GM18858 (cell line): ENCODE results near the gene SELENOO.

ENCODE experiments used
- ATAC-seq: cut with Tn5 transposase; IDR thresholded peaks from one replicate; pipeline ENCODE4 v1.9.1; 2021; ENCODE audit not compliant: unreplicated experiment

Gene SELENOO

DNA sequence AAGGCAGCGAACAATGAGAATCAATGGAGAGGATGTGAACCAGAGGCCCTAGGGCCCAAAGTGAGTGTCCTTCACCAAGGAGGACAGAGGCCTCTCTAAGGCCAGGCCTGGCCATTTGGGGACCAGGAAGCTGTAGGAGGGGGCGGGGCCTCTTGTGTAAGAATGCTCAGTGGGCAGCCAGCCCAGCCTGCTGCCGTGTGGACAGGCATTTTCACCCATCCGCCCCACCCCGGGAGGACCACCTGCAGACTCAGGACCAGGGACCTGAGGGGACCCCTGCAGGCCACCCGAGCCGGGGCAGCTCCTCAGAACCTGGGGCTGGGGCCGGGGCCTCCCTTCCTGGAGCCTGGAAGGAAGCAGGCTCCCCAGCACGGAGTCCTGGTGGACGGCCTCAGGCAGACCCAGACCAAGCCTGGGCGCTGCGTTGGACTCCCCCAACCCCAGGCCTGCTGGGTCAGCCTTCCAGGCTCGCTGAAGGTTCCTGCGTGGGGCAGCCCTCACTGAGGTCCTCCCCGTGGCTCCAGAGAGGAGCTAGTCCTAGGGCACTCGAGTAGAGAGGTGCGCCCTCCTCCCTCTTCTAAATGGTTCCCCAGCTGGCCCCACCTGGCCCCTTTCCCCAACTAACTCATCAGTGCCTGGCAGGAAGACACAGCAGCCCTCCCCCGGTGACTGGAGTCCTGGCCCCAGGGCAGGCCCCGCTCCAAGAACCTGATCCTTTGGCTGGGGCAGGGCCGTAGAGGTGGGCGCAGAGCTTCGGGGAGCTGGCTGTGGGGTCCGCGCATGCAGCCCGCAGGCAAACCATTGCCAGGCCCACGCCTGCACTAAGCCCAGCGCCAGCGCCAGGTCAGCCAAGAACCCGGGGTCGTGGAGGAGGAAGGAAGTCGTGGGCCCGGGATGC is 16.6 kb upstream of the SELENOO start:
- no peak for ATAC-seq

- ATAC-seq: no peak
Measured at GRCh38 chr22:50184902-50185374, 15.9 kb upstream of the SELENOO start.

DNA sequence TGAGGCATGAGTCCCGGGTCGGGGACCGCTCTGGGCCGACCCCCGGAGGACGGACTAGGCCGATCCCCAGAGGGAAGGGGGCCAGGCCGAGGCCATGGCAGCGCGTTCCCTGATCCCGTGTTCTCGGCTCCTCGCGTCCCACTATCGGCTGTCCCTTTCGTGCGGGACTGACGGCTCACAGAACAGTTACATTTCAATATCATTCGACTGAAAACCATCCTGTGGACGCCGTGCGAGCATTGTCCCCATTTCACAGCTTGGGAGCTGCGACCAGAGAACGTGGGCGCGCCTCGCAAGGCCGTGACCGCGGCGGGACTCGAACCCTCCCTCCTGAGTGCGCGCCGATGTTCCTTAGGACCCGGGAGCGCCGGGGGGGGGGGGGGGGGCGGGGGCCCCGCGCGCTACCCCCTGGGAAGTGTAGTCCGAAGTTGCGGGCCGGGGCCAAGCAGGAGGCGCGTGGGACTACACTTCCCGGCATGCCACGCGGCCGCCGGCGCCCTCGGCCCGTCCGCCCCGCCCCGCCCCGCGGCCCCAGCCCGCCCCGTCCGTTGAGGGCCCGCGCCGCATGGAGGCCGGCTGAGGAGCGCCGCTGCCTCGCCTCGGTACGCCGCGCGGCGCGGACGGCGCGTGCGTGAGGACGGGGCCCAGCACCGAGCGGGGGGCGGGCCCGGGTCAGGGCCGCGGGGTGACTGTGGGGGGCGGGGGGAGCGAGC is 15.3 kb upstream of the SELENOO start, which contains the start of gene TRABD:
Gene TRABD, plus strand, starts transcription at position 539 of the 713 bp plus-strand sequence. CDS start 7,148 bp downstream, outside the sequence.
- ATAC-seq: no peak

GRCh38 chr22:50186181-50186714 is 14.6 kb upstream of the SELENOO start:
- ATAC-seq: no peak

DNA sequence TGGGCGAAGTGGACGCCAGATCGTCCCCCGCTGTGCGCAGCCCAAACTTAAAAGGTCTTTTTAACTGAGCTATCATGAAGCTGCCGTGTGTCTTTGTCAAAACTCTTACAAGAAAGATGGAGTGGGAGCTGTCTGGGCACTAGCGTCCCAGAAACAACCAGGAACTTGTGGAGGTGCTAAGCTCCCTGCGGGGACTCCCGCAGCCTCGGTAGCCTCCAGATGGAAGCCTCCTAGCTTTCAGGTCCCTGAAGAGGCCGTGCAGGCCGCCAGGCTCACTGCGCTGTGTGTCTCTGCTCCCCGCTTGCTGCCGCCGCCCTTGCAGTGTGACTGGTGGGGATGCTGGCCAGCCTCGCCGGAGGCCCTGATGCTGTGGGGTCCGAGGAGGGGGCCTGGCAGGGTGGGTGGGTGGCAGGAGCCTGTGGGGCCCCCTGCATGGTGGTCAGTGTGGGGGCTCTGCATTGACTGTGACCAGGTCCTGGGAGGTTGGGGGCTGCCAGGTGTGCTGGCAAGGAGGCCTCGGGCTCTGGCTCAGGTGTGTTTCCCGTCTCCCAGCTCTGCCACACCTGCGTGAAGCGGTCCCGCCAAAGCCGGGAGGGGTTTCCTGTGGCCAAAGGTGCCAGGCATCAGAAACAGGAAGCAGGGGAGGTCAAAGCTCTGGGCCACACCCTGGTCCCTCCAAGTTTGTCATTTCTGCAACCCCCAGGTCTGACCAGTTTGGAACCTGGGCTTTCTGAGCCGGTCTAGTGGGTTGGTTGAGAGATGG is 13.9 kb upstream of the SELENOO start:
- ATAC-seq: no peak

- no peak for ATAC-seq
Measured at GRCh38 chr22:50188356-50188755, 12.5 kb upstream of the SELENOO start.

DNA sequence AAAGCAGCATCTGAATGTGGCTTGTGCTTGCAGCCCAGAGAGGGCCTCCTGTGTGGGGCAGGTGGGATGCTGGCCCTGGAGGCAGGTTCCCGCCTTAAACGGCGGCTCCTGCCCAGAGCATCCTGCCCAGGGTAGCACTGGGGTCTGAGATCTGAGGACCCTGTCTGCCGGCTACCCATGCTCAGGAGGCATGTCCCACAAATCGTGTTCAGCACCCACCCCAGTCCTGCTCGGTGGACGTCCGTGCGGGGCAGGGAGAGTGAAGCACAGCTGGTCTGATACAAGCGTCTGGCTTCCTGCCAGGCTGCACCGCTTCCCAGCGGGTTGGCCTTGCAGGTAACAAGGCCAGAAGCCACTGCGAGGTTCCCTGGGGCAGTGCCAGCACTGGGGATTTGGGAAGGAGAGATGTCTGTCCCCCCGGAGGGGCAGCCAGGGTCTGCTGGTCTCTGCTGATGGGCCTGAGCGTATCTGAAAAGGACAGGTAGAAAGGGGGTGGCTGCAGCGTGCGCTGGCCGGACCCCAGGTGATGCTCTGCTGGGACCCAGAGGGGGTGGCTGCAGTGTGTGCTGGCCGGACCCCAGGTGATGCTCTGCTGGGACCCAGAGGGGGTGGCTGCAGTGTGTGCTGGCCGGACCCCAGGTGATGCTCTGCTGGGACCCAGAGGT is 11.5 kb upstream of the SELENOO start:
- no peak for ATAC-seq

- no peak for ATAC-seq
Measured at GRCh38 chr22:50189849-50190181, 11.0 kb upstream of the SELENOO start.

DNA sequence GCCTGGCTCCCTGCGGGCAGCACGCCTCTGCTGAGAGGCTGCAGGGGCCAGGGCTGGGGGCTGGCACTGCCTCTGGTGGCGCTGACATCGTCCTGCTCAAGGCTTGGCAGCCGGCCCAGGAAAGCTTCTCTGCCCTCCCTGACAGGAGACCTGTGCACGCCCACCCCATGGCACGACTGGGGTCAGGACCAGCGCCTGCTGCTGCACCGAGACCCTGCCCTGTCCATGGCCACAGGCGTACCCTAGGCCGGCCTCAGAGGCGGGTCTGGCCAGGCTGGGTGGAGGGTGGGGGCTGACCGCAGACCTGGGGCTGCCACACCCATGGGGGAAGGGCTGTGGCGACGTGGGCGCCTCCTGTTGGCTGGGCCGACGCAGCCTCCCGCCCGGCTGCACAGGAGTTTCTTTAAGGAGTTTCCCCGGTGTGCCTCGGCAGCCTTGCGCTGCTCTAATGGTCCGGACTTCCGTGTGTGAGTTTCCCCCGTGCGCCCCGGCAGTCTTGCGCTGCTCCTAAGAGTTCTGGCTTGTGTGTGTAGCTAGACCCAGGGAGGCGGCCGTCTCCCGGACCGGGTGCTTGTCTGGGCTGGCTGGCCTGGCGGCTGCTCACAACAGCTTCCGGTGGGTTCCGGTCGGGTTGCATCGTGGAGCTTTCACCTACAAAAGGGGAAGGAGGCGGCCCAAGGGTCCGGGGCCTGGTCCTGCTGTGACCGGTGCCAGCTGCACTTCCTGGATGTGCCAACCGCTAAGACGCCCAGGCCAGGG is 10.4 kb upstream of the SELENOO start:
- ATAC-seq: peak; percentile 29

GRCh38 chr22:50190941-50191741 is 9.7 kb upstream of the SELENOO start:
- peak; percentile 27 for ATAC-seq

- ATAC-seq: no peak
Measured at GRCh38 chr22:50192436-50193204, 8.2 kb upstream of the SELENOO start.

DNA sequence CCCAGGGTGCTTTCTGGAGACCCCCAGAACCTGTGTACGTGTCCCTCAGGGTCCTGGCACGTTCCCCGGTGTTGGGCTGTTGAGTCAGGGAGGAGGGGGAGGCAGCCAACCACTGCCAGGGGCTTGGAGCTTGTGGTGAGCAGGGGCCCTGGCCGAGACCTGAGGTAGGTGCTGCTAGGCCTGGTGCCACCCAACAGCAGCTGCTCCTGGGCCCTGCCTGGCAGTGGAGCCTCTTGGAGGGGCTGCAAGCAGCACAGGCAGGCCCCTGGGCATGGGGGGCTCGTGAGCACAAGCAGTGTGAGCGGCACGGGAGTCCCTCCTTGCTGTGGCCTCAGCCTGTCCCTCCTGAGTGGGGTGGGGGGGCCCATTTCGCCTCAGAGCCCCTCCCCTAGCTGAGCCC is 7.2 kb upstream of the SELENOO start:
- no peak for ATAC-seq

DNA sequence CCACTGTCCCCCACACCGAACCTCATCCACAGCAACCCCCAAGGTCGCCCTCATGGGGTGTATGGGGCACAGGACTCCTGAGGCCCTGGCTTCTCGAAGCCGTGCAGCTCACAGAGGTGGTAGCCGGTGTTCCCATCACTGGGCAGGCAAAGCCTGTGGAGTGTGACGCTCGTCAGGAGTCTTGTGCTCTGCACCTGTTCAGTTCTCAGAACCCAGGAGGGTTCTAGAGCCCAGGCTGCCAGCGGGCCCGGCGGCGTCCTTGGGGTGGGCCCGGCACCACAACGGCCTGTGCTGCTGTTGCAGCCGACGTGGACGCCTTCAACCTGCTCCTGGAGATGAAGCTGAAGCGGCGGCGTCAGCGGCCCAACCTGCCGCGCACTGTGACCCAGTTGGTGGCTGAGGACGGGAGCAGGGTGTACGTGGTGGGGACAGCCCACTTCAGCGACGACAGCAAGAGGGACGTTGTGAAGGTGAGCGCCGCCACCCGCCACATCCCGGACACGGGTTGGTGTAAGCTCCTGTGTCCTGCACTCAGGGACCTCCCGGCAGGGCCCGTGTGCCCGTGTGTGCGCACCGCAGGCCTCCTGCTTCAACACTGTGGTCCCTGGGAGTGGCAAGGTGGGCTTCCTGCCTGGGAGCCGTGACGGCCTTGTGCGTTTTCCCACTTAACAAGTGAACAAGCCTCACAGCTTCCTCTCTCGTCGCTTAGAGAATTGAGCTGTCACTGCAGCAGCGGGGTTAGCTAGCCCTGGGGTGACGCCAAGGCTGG is 6.6 kb upstream of the SELENOO start:
- ATAC-seq: no peak

DNA sequence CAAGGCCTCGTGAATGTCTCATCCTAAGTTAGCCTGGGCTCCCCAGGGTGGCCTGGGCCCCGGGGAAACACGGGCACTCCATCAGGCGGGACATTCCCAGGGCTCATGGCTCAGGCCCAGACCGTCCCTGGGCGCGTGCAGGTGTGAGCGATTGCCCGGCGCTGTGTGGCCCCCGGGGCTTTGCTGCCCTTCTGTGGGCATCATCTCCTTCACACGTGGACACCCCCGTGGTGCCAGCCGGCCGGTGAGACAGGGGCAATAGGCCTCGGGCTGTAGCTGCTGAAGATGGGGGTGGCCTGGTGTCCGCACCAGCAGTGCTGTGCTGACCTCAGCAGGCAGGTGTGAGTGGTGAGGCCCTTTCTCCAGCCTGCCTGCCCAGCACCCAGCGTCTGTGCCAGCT is 4.6 kb upstream of the SELENOO start:
- ATAC-seq: no peak

DNA sequence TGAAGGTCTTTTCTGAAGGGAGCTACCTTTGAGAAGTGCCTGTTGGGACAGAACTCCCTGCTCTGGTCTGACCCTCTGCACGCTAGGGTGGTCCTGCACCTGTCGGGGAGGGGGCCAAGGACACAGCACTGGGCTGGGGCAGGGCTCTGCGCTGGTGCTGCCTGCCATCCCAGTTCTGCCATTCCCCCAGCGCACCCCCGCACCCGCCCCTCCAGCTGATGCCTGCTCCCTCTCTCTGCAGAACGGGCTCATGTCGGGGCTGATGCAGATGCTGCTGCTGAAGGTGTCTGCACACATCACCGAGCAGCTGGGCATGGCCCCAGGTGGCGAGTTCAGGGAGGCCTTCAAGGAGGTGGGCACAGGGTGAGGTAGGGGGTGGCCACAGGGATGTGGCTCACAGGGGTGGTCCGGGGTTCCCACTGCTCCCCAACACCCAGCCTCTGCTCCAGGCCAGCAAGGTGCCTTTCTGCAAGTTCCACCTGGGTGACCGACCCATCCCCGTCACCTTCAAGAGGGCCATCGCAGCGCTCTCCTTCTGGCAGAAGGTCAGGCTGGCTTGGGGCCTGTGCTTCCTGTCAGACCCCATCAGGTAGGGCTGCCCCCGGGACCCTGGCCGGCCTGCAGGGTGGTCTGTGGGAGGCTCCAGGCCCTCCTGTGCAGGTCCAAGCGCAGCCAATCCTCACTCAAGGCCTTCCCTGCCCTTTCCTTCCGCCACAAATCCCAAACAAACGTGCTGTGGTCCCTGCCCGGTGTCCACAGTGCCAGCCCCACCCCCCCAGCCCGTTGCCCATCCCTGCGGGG is 3.6 kb upstream of the SELENOO start:
- no peak for ATAC-seq

DNA sequence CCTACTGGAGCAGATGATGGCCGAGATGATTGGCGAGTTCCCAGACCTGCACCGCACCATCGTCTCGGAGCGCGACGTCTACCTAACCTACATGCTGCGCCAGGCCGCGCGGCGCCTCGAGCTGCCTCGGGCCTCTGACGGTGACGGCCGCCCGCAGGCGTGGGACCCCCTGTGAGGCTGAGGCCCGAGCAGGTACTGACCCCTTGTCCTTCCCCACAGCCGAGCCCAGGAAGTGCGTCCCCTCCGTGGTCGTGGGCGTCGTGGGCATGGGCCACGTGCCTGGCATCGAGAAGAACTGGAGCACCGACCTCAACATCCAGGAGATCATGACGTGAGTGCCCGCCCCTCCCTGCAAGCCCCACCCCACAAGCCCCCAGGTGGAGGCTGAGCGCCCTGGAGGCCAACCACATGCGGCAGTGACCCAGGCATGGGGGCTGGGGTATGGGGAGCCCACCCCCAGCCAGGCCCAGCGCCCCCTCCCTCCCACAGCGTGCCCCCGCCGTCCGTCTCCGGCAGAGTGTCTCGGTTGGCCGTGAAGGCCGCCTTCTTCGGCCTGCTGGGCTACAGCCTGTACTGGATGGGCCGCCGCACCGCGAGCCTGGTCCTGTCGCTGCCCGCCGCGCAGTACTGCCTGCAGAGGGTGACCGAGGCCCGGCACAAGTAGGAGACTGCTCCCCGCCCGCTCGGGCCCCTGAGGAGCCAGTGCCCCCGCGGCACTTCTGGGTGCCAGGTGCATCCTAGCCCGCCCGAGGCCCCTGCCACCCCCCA is 2.8 kb upstream of the SELENOO start:
- no peak for ATAC-seq
